Esophagus squamous epithelium (tissue), 4 donors: Measurements from ENCODE around the gene NCKIPSD.

Source experiments
- CTCF ChIP-seq, 6 experiments: fragments of 450-650 bp in 4 of 6; fragments of 200-600 bp in 2 of 6; sonication (generic) in 2 of 6; IDR thresholded peaks; one replicate each; pipeline ENCODE4 v1.5.1; 2016 to 2019; ENCODE audit warnings: antibody characterized with exemption in 6 of 6, mild to moderate bottlenecking in 4 of 6, moderate library complexity in 4 of 6
- POLR2A ChIP-seq, 4 donors: fragments of 450-650 bp; IDR thresholded peaks; one replicate each; pipeline ENCODE4 v1.6.1; 2017; ENCODE audit warnings: antibody characterized with exemption in 4 of 4, mild to moderate bottlenecking in 4 of 4, moderate library complexity in 3 of 4

DNA sequence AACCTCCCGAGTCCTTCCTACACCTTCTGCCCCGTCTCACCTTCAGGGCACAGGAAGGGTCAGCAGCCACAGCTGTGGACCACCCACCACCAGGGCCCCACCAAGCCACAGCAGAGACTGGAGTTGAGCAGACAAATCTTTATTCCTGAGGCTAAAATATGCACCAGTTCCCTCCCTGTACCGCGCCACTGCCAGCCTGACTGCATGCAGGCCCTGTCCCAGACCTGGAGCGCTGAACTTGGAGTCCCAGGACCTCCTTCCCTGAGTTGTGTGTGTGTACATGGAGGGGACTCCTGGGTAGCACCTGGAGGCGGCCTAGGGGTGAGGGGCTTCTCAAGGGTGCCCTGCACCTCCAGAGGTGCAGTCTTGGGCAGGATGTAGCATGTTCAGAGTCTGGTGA is 60.1 kb downstream of the NCKIPSD start:
- no peak for TF ChIP-seq CTCF (IDR thresholded peaks at IDR 0.05)
- no peak for TF ChIP-seq POLR2A (IDR thresholded peaks at IDR 0.05)
